Neural progenitor cell (in vitro differentiated cells): ENCODE measurements around the gene TMEM250. TPM values are rescaled to one million over a fixed set of nuclear protein-coding genes. Genes with fewer than 3 reads are reported as not detected.

ENCODE experiments used
- DNase-seq: peaks from one replicate; pipeline ENCODE4 v3.0.0-alpha.2; 2016; ENCODE audit warnings: low spot score
- H2AFZ ChIP-seq: fragments of 200-600 bp; sonication (generic); replicated peaks from 2 replicates; pipeline ENCODE4 v1.6.1; 2016; ENCODE audit warnings: antibody characterized with exemption
- H3F3A ChIP-seq: fragments of 200-600 bp; sonication (generic); 2 replicates; pipeline ENCODE4 v1.6.1; 2016; ENCODE audit warnings: antibody characterized with exemption, low read depth
- H3K27ac ChIP-seq: fragments of 200-600 bp; sonication (generic); 2 replicates; pipeline ENCODE4 v1.5.1; 2016; ENCODE audit warnings: mild to moderate bottlenecking
- H3K27me3 ChIP-seq: fragments of 200-600 bp; sonication (generic); 2 replicates; pipeline ENCODE4 v1.6.1; 2016; ENCODE audit warnings: mild to moderate bottlenecking, moderate library complexity
- H3K36me3 ChIP-seq: fragments of 200-600 bp; sonication (generic); 2 replicates; pipeline ENCODE4 v1.5.1; 2016
- H3K4me1 ChIP-seq: fragments of 200-600 bp; sonication (generic); 2 replicates; pipeline ENCODE4 v1.6.1; 2016; ENCODE audit warnings: mixed run types
- H3K4me2 ChIP-seq: fragments of 200-600 bp; sonication (generic); 2 replicates; pipeline ENCODE4 v1.6.1; 2016
- H3K4me3 ChIP-seq: fragments of 200-600 bp; sonication (generic); 2 replicates; pipeline ENCODE4 v1.5.1; 2016
- H3K79me2 ChIP-seq: fragments of 200-600 bp; sonication (generic); 2 replicates; pipeline ENCODE4 v1.6.1; 2016; ENCODE audit warnings: low read depth
- H3K9ac ChIP-seq: fragments of 200-600 bp; sonication (generic); 2 replicates; pipeline ENCODE4 v1.6.1; 2016
- H3K9me3 ChIP-seq: fragments of 200-600 bp; sonication (generic); 2 replicates; pipeline ENCODE4 v1.5.1; 2016; ENCODE audit warnings: low read depth
- H4K20me1 ChIP-seq: fragments of 200-600 bp; sonication (generic); 2 replicates; pipeline ENCODE4 v1.6.1; 2016; ENCODE audit warnings: low read depth
- H3K27ac Mint-ChIP-seq: 3 replicates; pipeline ENCODE4 v1.8.0; 2021; ENCODE audit warnings: mixed read lengths
- H3K27me3 Mint-ChIP-seq: 2 replicates; pipeline ENCODE4 v1.8.0; 2022; ENCODE audit warnings: low read depth, mild to moderate bottlenecking, inconsistent platforms, moderate library complexity, mixed read lengths; ENCODE audit not compliant: insufficient read depth
- H3K36me3 Mint-ChIP-seq: 3 replicates; pipeline ENCODE4 v1.8.0; 2021; ENCODE audit warnings: mixed read lengths
- H3K4me1 Mint-ChIP-seq: 3 replicates; pipeline ENCODE4 v1.8.0; 2021; ENCODE audit warnings: mixed read lengths
- H3K4me3 Mint-ChIP-seq: 3 replicates; pipeline ENCODE4 v1.8.0; 2021; ENCODE audit warnings: mild to moderate bottlenecking, moderate library complexity, mixed read lengths
- H3K9me3 Mint-ChIP-seq: 3 replicates; pipeline ENCODE4 v1.8.0; 2020; ENCODE audit warnings: mixed read lengths
- CTCF ChIP-seq: fragments of 200-600 bp; sonication (generic); IDR thresholded peaks from 2 replicates; pipeline ENCODE4 v1.5.1; 2017; ENCODE audit warnings: antibody characterized with exemption, mild to moderate bottlenecking
- EZH2 ChIP-seq: fragments of 200-600 bp; sonication (generic); IDR thresholded peaks from 2 replicates; pipeline ENCODE4 v1.6.1; 2017; ENCODE audit warnings: antibody characterized with exemption, mild to moderate bottlenecking, moderate library complexity
- EZH2phosphoT487 ChIP-seq: fragments of 200-600 bp; sonication (generic); IDR thresholded peaks from 2 replicates; pipeline ENCODE4 v1.6.1; 2017; ENCODE audit warnings: antibody characterized with exemption
- total RNA-seq: library from RNA; depleted of rRNA; stranded (reverse); fragments of >200 nt; gene quantifications from 2 replicates; pipeline ENCODE4 v1.2.3, GENCODE V29; 2015; ENCODE audit warnings: low replicate concordance

Gene TMEM250
- total RNA-seq, 1 donor from 2014 or later: 16.3 TPM

- Mint-ChIP-seq H3K9me3 (no peaks in the 10 kb centered on the region), H3K4me3 (no peak overlapping the region), H3K27me3 (peaks cover 7% of the 10 kb centered on the region), H3K4me1 (peaks cover 13% of the 10 kb centered on the region), H3K27ac (no peak overlapping the region), H3K36me3 (no peaks in the 10 kb centered on the region)
- Histone ChIP-seq H3K27ac (no peak overlapping the region), H3K9ac (no peak overlapping the region), H3K9me3 (no peaks in the 10 kb centered on the region), H3K27me3 (peaks cover 4% of the 10 kb centered on the region), H3K36me3 (no peaks in the 10 kb centered on the region), H3K79me2 (no peaks in the 10 kb centered on the region), H2AFZ (no peak overlapping the region), H3K4me2 (no peak overlapping the region), H3K4me3 (no peak overlapping the region), H3F3A (peaks cover 8% of the 10 kb centered on the region), H3K4me1 (peaks cover 16% of the 10 kb centered on the region), H4K20me1 (no peaks in the 10 kb centered on the region)
- TF ChIP-seq CTCF (no peak), EZH2 (no peak), EZH2phosphoT487 (no peak)
- DNase-seq: no peak
Measured at GRCh38 chr9:136144450-136144849, 25.8 kb upstream of the TMEM250 start.

GRCh38 chr9:136143215-136144001 is 24.7 kb upstream of the TMEM250 start:
- Histone ChIP-seq H3K4me2 (no peak overlapping the region), H3K9ac (no peak overlapping the region), H3K79me2 (no peaks in the 10 kb centered on the region), H3K27me3 (no peaks in the 10 kb centered on the region), H3F3A (peaks cover 8% of the 10 kb centered on the region), H3K4me3 (no peak overlapping the region), H3K9me3 (no peaks in the 10 kb centered on the region), H3K4me1 (peaks cover 14% of the 10 kb centered on the region), H2AFZ (no peak overlapping the region), H3K27ac (no peak overlapping the region), H4K20me1 (no peaks in the 10 kb centered on the region), H3K36me3 (no peaks in the 10 kb centered on the region)
- Mint-ChIP-seq H3K36me3 (no peaks in the 10 kb centered on the region), H3K27ac (no peak overlapping the region), H3K9me3 (no peaks in the 10 kb centered on the region), H3K4me1 (peaks cover 13% of the 10 kb centered on the region), H3K27me3 (peaks cover 8% of the 10 kb centered on the region), H3K4me3 (no peak overlapping the region)
- peak; percentile 80 for DNase-seq
- no peak for TF ChIP-seq EZH2
- TF ChIP-seq CTCF: peak; percentile 69

- Histone ChIP-seq H3K27me3 (no peaks in the 10 kb centered on the region), H4K20me1 (no peaks in the 10 kb centered on the region), H3K79me2 (no peaks in the 10 kb centered on the region), H3K4me2 (no peak overlapping the region), H3F3A (peaks cover 6% of the 10 kb centered on the region), H2AFZ (no peak overlapping the region), H3K4me1 (peaks cover 10% of the 10 kb centered on the region), H3K4me3 (no peak overlapping the region), H3K27ac (no peak overlapping the region), H3K9ac (no peak overlapping the region), H3K36me3 (no peaks in the 10 kb centered on the region), H3K9me3 (no peaks in the 10 kb centered on the region)
- Mint-ChIP-seq H3K9me3 (no peaks in the 10 kb centered on the region), H3K4me1 (peaks cover 12% of the 10 kb centered on the region), H3K36me3 (no peaks in the 10 kb centered on the region), H3K27me3 (peaks cover 8% of the 10 kb centered on the region), H3K4me3 (no peak overlapping the region), H3K27ac (no peak overlapping the region)
- TF ChIP-seq EZH2phosphoT487 (no peak), EZH2 (no peak), CTCF (no peak)
- DNase-seq: no peak
Measured at GRCh38 chr9:136142859-136143214, 24.2 kb upstream of the TMEM250 start.
